H1 (cell line): ENCODE data around the gene ADGRB2. TPM values are rescaled to one million over a fixed set of nuclear protein-coding genes. Genes with fewer than 3 reads are reported as not detected.

Experiments used
- CTCF ChIA-PET: fragments of 300-600 bp; sonication (Branson Sonifier 250); formaldehyde crosslinking; loops from one replicate; lab custom pipeline; 2021; ENCODE audit not compliant: partially characterized antibody; lab: Charles Lee
- POLR2A ChIA-PET: fragments of 300-600 bp; sonication (Branson Sonifier 250); formaldehyde crosslinking; loops from one replicate; lab custom pipeline; 2021; ENCODE audit warnings: inconsistent platforms; ENCODE audit not compliant: partially characterized antibody; lab: Charles Lee
- DNase-seq, 2 experiments: peaks; one replicate each; pipeline versions ENCODE4 v3.0.0 to v3.0.0-alpha.2; 2010 to 2022; ENCODE audit warnings: low spot score in 2 of 2, low read depth in 1 of 2, mixed read lengths in 1 of 2
- FAIRE-seq: peaks from 2 replicates; lab custom pipeline; 2011; peaks lifted over from hg19 to GRCh38; lab: Jason Lieb, UNC
- H2AFZ ChIP-seq: 2 replicates; pipeline ENCODE4 v1.8.1; 2012; ENCODE audit warnings: low read length, inconsistent platforms
- H2AK5ac ChIP-seq: 2 replicates; pipeline ENCODE4 v1.6.1; 2013; ENCODE audit warnings: low read depth, low read length
- H2BK120ac ChIP-seq: replicated peaks from 2 replicates; pipeline ENCODE3; 2013; ENCODE audit warnings: low read depth, low read length, inconsistent platforms
- H2BK12ac ChIP-seq: 2 replicates; pipeline ENCODE4 v1.6.1; 2013; ENCODE audit warnings: low read depth, low read length
- H2BK15ac ChIP-seq: 2 replicates; pipeline ENCODE4 v1.6.1; 2013; ENCODE audit warnings: low read length
- H2BK20ac ChIP-seq: 2 replicates; pipeline ENCODE4 v1.6.1; 2013; ENCODE audit warnings: low read length
- H2BK5ac ChIP-seq: 2 replicates; pipeline ENCODE4 v1.6.1; 2013; ENCODE audit warnings: low read depth, low read length
- H3K14ac ChIP-seq: 2 replicates; pipeline ENCODE4 v1.6.1; 2013; ENCODE audit warnings: inconsistent platforms; ENCODE audit not compliant: insufficient read length
- H3K18ac ChIP-seq: 2 replicates; pipeline ENCODE4 v1.6.1; 2013; ENCODE audit warnings: low read length; ENCODE audit errors: extremely low read depth
- H3K23ac ChIP-seq: 2 replicates; pipeline ENCODE4 v1.6.1; 2013; ENCODE audit warnings: inconsistent platforms; ENCODE audit not compliant: insufficient read length
- H3K23me2 ChIP-seq: 2 replicates; pipeline ENCODE4 v1.6.1; 2013; ENCODE audit warnings: low read depth, low read length
- H3K27ac ChIP-seq: 2 replicates; pipeline ENCODE4 v1.6.1; 2011; ENCODE audit warnings: low read depth, low read length, inconsistent platforms
- H3K27me3 ChIP-seq, 4 experiments: replicated peaks in 1 of 4; 1 replicate in 1 of 4; 2 replicates in 3 of 4; pipeline versions ENCODE4 v1.6.1 to v1.8.1; 2011 to 2013; ENCODE audit warnings: low read length in 3 of 4, mild to moderate bottlenecking in 3 of 4, inconsistent platforms in 2 of 4, mixed read lengths in 2 of 4, moderate library complexity in 1 of 4; ENCODE audit not compliant: control insufficient read depth in 3 of 4, insufficient read depth in 3 of 4; ENCODE audit errors: extremely low read depth in 1 of 4
- H3K36me3 ChIP-seq, 4 experiments: 2 replicates each; pipeline versions ENCODE4 v1.6.1 to v1.8.1; 2011 to 2013; ENCODE audit warnings: mild to moderate bottlenecking in 4 of 4, low read length in 3 of 4, moderate library complexity in 2 of 4, control low read depth in 1 of 4, inconsistent platforms in 1 of 4; ENCODE audit not compliant: insufficient read depth in 4 of 4, control insufficient read depth in 2 of 4
- H3K4ac ChIP-seq: replicated peaks from 2 replicates; pipeline ENCODE3; 2013; ENCODE audit warnings: low read length, low read depth, mixed read lengths, inconsistent platforms; ENCODE audit not compliant: insufficient read length
- H3K4me1 ChIP-seq, 4 experiments: replicated peaks in 1 of 4; 1 replicate in 1 of 4; 2 replicates in 3 of 4; pipeline versions ENCODE4 v1.6.1 to v1.8.1; 2011 to 2013; ENCODE audit warnings: low read length in 3 of 4, inconsistent platforms in 2 of 4, mixed read lengths in 1 of 4; ENCODE audit not compliant: insufficient read depth in 4 of 4, control insufficient read depth in 3 of 4
- H3K4me2 ChIP-seq, 2 experiments: 2 replicates each; pipeline versions ENCODE4 v1.6.1 to v1.8.1; 2011 to 2013; ENCODE audit warnings: low read depth in 2 of 2, low read length in 2 of 2, control low read depth in 1 of 2, inconsistent platforms in 1 of 2, mild to moderate bottlenecking in 1 of 2; ENCODE audit not compliant: insufficient read depth in 1 of 2
- H3K4me3 ChIP-seq, 4 experiments: fragments of 200-600, 300-600 bp in 1 of 4; sonication (generic), shearing (Covaris generic), sonication (Bioruptor Twin) in 1 of 4; 2 replicates each; pipeline versions ENCODE4 v1.5.1 to v1.8.1; 2011 to 2016; ENCODE audit warnings: low read length in 4 of 4, low read depth in 3 of 4, control low read depth in 2 of 4, inconsistent platforms in 2 of 4, mild to moderate bottlenecking in 2 of 4, mixed read lengths in 1 of 4, moderate library complexity in 1 of 4; ENCODE audit not compliant: insufficient read depth in 2 of 4; ENCODE audit errors: extremely low read depth in 1 of 4
- H3K56ac ChIP-seq: replicated peaks from 2 replicates; pipeline ENCODE3; 2013; ENCODE audit warnings: low read depth, mild to moderate bottlenecking, mixed read lengths, low read length, inconsistent platforms; ENCODE audit not compliant: insufficient read length
- H3K79me1 ChIP-seq: 2 replicates; pipeline ENCODE4 v1.6.1; 2013; ENCODE audit warnings: low read depth, low read length, control low read depth
- H3K79me2 ChIP-seq, 2 experiments: 2 replicates each; pipeline versions ENCODE4 v1.6.1 to v1.8.1; 2012 to 2013; ENCODE audit warnings: low read length in 2 of 2, mild to moderate bottlenecking in 2 of 2, inconsistent platforms in 1 of 2; ENCODE audit not compliant: insufficient read depth in 2 of 2, control insufficient read depth in 1 of 2
- H3K9ac ChIP-seq, 4 experiments: replicated peaks in 1 of 4; 1 replicate in 1 of 4; 2 replicates in 3 of 4; pipeline versions ENCODE4 v1.6.1 to v1.8.1; 2011 to 2013; ENCODE audit warnings: low read depth in 3 of 4, low read length in 3 of 4, control low read depth in 2 of 4, mild to moderate bottlenecking in 2 of 4, moderate library complexity in 2 of 4, inconsistent platforms in 1 of 4; ENCODE audit errors: extremely low read depth in 1 of 4
- H3K9me3 ChIP-seq, 2 experiments: 2 replicates each; pipeline versions ENCODE4 v1.6.1 to v1.8.1; 2012 to 2013; ENCODE audit warnings: mild to moderate bottlenecking in 2 of 2, moderate library complexity in 2 of 2, control low read depth in 1 of 2, inconsistent platforms in 1 of 2, low read depth in 1 of 2, low read length in 1 of 2, mixed read lengths in 1 of 2; ENCODE audit not compliant: insufficient read depth in 2 of 2
- H4K20me1 ChIP-seq, 2 experiments: replicated peaks in 1 of 2; 2 replicates each; pipeline versions ENCODE3 to v1.8.1; 2011 to 2013; ENCODE audit warnings: inconsistent platforms in 2 of 2, low read length in 2 of 2, mild to moderate bottlenecking in 1 of 2; ENCODE audit not compliant: insufficient read depth in 2 of 2, control insufficient read depth in 1 of 2
- H4K5ac ChIP-seq: 2 replicates; pipeline ENCODE4 v1.6.1; 2013; ENCODE audit warnings: low read length, low read depth, mixed read lengths, inconsistent platforms; ENCODE audit not compliant: insufficient read length
- H4K8ac ChIP-seq: 2 replicates; pipeline ENCODE4 v1.8.0; 2013; ENCODE audit warnings: mild to moderate bottlenecking, moderate library complexity, low read length, inconsistent platforms; ENCODE audit not compliant: insufficient read depth; ENCODE audit errors: extremely low read depth
- H4K91ac ChIP-seq: replicated peaks from 2 replicates; pipeline ENCODE3; 2013; ENCODE audit warnings: low read length, mixed read lengths, inconsistent platforms; ENCODE audit not compliant: insufficient read length
- CEBPB ChIP-seq: IDR thresholded peaks from 2 replicates; pipeline ENCODE4 v1.6.1; 2012; ENCODE audit warnings: low read depth, low read length
- HDAC6 ChIP-seq: IDR thresholded peaks from one replicate; pipeline ENCODE4 v1.7.1; 2012; ENCODE audit warnings: low read depth, mild to moderate bottlenecking, inconsistent platforms, low read length, moderate library complexity
- WGBS, 2 experiments: shearing (Covaris generic) in 1 of 2; methylation state at CpG; one replicate each; pipeline versions ENCODE4 v1.1.6 to v1.1.7; 2013 to 2015; ENCODE audit warnings: low lambda C conversion rate in 2 of 2, mixed read lengths in 2 of 2, inconsistent platforms in 1 of 2, low coverage in 1 of 2, missing lambda C conversion rate in 1 of 2; ENCODE audit not compliant: insufficient replicate concordance in 2 of 2, insufficient coverage in 1 of 2, insufficient read length in 1 of 2; ENCODE audit errors: extremely low coverage in 1 of 2, missing lambda C conversion rate in 1 of 2; 5-methylcytosine and 5-hydroxymethylcytosine counted together
- polyA plus RNA-seq, 7 experiments: library from polyadenylated mRNA; depleted of rRNA in 3 of 7; stranded (reverse) in 5 of 7; unstranded in 2 of 7; fragments of >200 nt in 5 of 7; fragments of 200-250 nt in 2 of 7; gene quantifications; 1 replicate in 5 of 7; 2 replicates in 1 of 7; 4 replicates in 1 of 7; pipeline versions ENCODE4 v1.2.1 to v1.2.3, GENCODE V29; 2011 to 2013; ENCODE audit warnings: missing spikeins in 2 of 7, mixed read lengths in 2 of 7
- total RNA-seq: library from RNA; stranded (reverse); fragmentation: NEBNext Ultra II Directional; extraction: Animal tissue kit (Norgen Biotek cat#: 25700); gene quantifications from 2 replicates; pipeline ENCODE4 v1.2.1, GENCODE V29; 2021

The ADGRB2 gene
- total and polyA plus RNA-seq, 2 of the 8 experiments (the other 6 are each of a cell fraction or from before 2014, with no cell fraction given) = 15.6 to 26.2 TPM

DNA sequence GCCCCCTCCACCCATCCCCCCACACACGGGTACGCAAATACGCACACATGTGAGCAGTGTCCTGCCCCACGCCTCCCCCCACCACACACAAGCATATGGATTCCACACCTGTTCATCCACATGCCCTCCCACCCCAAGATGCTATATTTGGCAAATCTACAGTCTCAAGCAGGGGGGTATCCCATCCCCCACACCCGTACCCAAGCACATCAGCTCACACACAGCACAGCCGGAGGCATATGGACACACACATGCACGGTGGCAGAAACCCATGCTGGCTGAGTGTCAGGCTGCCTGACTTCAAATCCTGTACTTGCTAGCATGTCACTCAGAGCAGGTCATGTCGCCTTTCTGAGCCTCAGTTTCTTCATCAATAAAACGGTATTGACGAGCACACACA is 70.9 kb downstream of the ADGRB2 start:
- Histone ChIP-seq H3K9me3 (no peaks in the 10 kb centered on the region), H3K18ac (no peak overlapping the region)
- WGBS, 2 experiments = 87% methylated on average over 10 of the region's 10 CpGs; no CpG with 5 or more reads in 1 of the 2 experiments

More for the DNA sequence above, 70.9 kb downstream of the ADGRB2 start:
- no peaks in the 10 kb centered on the region for H3K23me2 ChIP-seq
- no peak overlapping the region for H2BK5ac ChIP-seq
- H2BK12ac ChIP-seq = no peak overlapping the region
- H3K4me3 ChIP-seq = no peak overlapping the region
- DNase-seq (no peak), FAIRE-seq (no peak)
- H3K9ac ChIP-seq = no peak overlapping the region
- H3K36me3 ChIP-seq = no peaks in the 10 kb centered on the region
- no peak overlapping the region for H3K14ac ChIP-seq
- no peak overlapping the region for H4K5ac ChIP-seq
- POLR2A ChIA-PET = interaction anchor here (0.9 to 2.6 kb wide), 3 partner anchors 10 to 52 kb away, joined by 3 to 11 read pairs (median 4); partner anchors contain the start of gene COL16A1
- H3K79me1 ChIP-seq = no peaks in the 10 kb centered on the region
- H3K79me2 ChIP-seq = no peaks in the 10 kb centered on the region
- H3K4ac ChIP-seq = no peak overlapping the region
- no peaks in the 10 kb centered on the region for H3K27me3 ChIP-seq
- peaks cover 0 to 4% (median 0%) of the 10 kb centered on the region in 4 experiments; a peak in 2 of 7 replicates for H3K4me1 ChIP-seq
- no peak overlapping the region for H3K56ac ChIP-seq
- no peak overlapping the region for H2BK15ac ChIP-seq
- no peak overlapping the region for H2BK20ac ChIP-seq
- no peak overlapping the region for H3K4me2 ChIP-seq
- CTCF ChIA-PET = interaction anchor here (0.7 to 24.1 kb wide), 9 partner anchors 9 to 1708 kb away, joined by 3 to 370 read pairs (median 7); partner anchors contain the start of gene COL16A1
- H3K27ac ChIP-seq = no peak overlapping the region
- no peaks in the 10 kb centered on the region for H4K20me1 ChIP-seq
- no peak overlapping the region for H3K23ac ChIP-seq
- H2AK5ac ChIP-seq = no peak overlapping the region
- H2AFZ ChIP-seq = no peak overlapping the region
- no peak overlapping the region for H4K91ac ChIP-seq
- no peak overlapping the region for H4K8ac ChIP-seq
- TF ChIP-seq HDAC6 (no peak), CEBPB (no peak)
- TF ChIP-seq, all 59 proteins: peak for 0
- no peak overlapping the region for H2BK120ac ChIP-seq
